ENCODE data around the gene TRMT11.
"Not testable (repeated sequence)": the region's sequence is repeated elsewhere in the genome, so short reads cannot be mapped to it uniquely, and the experiment has no call there.

TRMT11 gene

DNA sequence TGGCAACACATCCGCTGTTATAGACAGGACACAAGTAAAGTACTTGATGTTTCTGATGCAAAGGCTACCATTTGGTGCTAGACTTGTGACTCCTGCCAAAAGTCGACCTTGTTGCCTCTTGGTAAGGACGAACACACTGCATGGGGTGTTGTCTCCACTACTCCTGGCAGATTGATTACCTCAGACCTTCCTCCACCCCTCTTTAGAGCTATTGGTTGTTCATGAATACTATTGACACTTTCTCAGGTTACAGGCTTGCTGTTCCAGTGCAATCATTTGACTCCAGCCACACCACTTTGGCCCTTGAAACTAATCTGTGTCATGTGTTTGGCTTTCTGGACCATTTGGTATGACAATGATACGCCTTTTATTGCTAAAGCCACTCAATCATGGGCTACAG is 62.3 kb downstream of the TRMT11 start:
- FAIRE-seq = no peak

DNA sequence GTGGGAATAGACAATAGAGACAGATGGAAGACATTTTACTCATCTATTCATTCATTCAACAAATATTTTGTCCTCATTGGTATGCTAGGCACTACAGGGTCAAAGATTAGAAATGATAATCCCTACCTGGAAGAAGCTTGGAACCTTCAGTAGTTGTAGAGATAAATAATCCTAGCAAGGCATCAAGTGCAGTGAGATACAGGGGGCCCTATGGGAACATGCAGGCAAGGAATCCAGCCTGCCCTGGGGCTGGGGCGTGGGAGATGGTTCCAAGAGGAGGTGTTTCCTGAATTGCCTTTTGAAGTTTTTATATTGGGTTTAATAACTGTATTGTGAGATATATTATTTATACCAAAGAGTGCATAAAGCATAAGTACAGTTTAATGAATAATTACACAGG is 64.5 kb downstream of the TRMT11 start:
- no peak for FAIRE-seq

DNA sequence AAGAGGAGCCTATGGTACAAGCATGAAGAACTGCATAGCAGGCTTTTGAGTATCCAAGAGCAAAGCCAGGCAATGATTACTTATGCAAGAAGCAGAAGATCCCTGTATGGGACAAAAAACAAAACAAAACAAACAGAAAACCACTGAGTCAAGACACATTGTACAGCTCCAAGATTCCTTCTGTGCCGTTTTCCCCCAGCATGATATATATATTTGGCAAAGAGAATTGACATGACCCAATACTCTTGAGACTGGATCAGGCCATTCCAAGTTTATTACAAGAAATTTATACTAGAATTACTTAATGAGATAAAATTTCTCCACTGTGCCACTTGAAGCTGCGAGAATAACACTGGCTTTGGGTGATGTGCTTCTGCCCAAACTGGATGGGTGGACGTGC is 65.5 kb downstream of the TRMT11 start:
- no peak for FAIRE-seq

DNA sequence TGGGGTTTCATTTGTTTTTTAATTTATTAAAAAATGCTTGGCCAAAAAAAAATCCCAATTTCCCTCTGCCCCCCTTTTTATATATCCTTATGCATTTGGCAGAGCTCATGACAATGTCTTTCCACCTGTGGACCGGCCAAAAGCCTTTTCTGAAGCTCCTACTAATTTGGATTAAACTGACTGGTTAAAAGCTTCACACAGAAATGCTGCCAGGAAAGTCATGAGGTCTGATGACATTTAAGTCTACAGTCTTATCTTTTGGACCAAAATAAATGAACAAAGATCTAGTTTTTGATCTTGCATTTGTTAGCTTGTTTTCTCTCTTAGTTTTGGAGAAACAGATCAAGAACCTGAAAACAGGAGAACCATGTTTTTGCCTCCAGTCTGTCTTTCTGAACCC is 66.1 kb downstream of the TRMT11 start:
- FAIRE-seq = no peak

DNA sequence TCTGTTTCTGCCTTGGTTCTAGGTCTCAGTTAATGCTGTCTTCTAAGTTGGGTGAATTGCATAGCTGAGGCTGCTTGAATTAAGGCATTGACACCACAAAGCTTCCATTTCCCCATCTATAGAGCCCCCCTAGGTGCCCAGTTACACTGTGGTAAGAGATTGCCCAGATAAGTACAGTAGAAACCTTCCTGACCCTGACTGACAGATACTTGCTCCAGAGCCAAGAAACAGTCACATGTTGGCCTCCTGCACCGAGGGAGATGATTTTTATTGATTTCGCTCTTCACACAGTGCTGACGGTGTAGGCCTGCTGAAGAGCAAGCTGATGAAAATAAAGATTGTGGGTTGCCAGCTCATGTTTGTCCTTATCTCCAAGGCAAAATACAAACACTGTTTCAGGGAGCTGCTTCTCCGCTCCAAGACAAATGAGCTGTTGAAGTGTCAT is 67.9 kb downstream of the TRMT11 start:
- FAIRE-seq = no peak

DNA sequence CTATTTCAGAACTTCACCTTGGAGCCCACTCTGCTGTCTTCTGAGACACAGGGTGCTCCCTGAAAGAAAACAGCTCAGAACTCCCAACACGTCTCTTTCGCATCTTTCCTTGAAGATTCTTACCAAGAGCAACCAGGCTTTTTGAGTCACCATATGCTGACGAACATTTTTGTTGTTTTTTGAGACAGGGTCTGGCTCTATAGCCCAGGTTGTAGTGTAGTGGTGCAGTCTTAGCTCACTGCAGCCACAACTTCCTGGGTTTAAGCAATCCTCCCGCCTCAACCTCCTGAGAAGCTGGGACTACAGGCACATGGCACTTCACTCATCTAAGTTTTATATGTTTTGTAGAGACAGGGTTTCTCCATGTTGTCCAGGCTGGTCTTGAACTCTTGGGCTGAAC is 68.5 kb downstream of the TRMT11 start:
- FAIRE-seq = no peak

DNA sequence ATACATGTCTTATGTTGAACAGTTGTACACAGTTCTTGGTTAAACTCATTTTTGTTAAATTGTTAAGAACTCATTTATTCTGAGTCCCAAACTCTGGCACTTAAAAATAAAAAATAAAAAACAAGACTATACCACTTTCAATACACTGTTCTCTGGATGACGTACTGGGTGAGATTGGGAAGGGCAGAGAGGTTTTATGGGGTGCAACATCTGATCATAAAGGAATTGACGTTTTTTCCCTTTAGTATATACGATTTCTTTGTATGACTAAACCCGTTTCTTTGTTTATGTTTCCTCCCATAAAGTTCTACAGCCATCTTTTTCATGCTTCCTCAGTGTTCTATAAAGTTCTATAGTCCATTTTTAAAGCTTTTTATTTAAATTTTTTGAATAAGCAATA is 69.1 kb downstream of the TRMT11 start:
- FAIRE-seq = no peak

DNA sequence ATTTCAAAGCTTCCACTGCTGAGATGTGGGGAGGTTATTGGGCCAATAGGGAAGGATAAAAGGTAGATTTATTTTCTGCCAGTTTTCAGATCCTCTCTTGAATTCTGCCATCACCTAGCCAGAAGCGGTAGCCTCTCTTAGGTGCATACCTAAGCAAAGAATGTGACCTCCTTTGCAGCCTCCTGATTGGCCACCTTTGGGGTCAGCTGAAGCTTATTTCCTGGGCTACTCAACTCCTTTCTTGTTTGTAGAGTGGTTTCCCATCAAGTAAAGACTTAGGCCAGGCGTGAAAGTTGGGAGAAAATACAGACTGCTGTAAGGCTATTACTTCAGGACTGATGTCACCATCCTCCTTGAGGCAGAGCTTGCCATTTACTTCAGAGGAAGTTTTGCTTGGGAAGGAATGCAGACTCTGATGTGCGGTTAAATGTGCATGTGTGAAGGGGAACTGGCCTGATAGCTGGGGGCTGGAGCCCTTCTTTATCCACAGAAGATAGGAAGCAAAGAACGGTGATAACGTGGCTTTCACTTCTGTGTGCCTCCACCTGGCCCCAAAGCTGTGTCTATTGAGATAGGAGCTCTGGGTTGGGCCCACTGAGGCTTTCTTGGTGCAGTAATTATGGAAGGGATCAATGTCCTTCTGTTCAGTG is 70.1 kb downstream of the TRMT11 start:
- no peak for FAIRE-seq

DNA sequence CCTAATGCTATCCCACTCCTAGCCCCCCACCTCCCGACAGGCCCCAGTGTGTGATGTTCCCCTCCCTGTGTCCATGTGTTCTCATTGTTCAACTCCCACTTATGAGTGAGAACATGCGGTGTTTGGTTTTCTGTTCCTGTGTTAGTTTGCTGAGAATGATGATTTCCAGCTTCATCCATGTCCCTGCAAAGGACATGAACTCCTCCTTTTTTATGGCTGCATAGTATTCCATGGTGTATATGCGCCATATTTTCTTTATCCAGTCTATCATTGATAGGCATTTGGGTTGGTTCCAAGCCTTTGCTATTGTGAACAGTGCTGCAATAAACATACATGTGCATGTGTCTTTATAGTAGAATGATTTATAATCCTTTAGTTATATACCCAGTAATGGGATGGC is 71.7 kb downstream of the TRMT11 start:
- FAIRE-seq = not testable (repeated sequence)

DNA sequence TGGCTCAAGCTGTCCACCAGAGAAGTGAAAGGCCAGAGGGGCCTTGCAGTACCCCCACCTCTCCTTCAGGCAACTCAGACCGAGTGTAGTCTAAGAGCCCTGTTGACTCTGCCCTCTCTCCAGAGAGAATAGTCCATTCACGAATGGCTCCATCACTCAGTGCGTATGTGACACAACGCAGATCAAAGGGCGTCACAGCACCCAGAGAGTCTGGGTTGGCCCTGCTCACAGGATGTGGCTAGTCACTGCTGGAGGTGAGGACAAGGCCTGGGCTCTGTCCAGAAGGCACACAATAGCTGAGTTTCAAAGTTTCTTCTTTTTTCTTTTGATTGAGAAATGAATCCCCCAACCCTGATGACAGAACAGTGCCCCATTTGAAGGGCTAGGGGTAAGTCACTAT is 74.1 kb downstream of the TRMT11 start:
- no peak for FAIRE-seq

DNA sequence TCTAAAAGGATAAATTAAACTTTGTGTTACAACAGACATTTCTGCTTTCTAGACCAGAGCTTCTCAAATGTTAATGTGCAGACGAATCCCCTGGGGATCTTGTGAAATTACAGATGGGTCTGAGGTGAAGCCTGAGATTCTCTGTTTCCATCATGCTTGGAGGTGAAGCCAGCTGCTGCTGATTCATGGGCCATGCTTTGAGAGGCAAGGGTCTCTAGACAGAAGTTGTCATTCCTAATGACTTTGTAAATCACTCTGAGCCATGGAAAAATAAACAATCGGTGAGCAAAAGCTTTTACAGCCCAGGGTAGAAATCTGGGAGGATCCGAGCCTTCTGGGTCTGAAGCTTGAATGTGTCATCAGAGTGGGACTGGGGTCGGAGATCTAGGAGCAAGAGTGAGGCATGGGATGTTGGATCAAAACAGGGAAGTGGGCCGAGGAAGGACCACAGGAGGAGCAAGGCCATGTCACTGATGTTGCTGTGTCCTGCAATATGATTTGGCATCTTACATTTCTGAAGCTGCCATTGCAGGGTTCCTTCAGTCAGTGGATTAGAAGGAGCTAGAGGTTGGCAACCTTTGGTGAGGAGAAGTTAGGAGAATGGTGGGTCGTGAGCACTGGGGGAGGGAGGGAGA is 77.3 kb downstream of the TRMT11 start:
- FAIRE-seq = no peak

DNA sequence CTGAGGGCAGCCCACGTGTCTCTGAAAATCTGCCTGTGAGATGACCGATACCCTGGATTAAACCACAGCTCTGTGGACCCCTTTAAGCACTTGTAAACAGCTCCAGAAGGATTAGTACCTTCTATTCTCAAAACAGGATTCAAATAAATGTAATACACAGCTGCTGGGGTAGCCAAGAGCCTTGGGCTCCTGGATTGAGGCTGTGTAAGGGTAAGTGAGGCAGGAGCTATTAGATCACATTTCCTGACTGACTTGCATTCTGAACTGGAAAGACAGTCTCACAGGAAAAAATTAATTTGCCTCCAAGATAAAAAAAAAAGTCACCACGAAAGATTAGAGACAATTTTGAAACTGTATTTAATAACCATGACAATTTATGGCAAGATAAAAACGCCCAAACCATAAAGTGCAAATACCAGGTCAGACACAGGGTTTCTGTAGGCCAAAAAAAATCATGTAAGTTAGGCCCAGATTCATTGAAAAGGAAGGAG is 78.0 kb downstream of the TRMT11 start:
- FAIRE-seq = no peak

DNA sequence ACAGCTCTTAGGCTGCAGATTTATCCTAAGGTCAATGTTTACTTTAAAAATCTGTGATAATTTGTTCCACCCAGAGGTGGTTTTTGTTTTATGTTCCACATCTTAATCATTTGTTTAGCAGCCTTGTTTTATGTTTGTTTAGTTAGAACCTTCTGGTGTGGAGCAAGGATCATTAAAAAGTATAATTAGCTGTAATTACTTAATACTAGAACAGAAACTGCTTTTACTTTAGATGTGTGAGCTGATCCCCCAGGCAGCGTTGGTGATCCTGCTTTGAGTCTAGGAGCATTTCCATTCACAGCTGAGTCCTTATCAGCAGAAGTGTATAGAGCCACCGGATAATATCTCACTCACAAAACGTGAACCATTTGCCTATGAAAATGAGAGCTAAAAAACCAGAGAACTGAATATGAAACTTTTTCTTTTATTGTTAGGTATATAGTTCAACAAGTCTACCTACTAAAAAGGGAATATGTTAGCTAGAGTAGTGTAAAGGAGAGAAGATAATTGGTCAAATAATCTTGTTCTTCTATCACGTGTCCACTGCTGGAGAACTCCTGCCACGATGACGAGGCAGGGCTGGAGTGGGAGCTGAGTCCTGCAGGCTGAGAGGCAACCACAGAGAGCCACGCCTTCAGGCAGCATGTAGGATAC is 78.5 kb downstream of the TRMT11 start:
- FAIRE-seq = no peak

DNA sequence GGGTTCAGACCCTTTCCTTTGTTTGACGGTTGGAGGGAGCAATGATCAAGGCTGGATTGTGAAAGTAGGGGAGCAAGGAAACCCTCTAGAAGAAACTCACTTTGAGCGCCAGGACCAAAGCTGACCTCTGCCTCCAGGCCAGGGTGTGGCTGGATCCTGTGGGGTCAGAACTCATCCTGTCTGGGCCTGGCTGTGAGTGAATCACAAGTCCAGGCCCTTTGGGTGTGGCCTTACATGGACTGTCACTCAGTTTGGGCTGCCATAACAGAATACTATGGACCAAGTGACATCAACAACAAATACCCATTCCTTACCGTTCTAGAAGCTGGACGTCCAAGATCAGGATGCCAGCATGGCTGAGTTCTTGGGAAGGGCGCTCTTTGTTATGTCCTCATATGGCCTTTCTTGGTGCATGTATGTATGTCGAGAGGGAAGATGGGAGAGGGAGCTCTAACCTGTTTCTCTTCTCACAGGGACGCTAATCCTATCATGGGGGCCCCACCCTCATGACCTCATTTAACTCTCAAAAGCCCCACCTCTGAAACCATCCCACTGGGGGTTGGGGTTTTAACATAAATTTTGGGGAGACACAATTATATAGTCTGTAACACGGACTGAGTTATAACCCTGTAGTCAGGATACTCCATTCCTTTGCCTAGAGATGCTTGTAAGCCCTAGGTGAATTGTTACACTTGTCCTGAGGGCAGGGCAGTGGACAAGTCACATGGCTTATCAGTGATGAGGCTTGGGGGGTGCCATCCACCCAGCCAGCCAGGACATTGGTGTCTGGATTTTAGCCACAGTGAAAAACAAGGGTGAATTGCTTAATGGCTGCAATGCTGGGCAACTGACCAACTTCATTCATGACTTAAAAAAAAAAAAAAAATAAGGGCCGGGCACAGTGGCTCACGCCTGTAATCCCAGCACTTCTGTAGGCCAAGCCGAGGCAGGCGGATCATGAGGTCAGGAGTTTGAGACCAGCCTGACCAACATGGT is 80.0 kb downstream of the TRMT11 start:
- no peak for FAIRE-seq

DNA sequence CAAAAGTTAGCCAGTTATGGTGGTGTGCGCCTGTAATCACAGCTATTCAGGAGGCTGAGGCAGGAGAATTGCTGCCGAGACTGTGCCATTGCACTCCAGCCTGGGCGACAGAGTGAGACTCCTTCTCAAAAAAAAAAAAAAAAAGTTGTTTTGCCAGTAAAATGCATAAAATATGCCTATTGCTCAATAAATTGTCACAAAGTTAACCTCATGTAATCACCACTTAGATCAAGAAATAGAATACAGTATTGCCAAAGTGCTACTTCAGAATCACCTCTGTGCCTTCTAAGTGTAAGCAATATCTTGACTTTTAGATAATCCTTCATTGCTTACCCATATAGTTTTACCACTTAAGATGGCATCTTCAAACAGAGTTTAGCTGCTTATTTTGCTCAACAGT is 80.7 kb downstream of the TRMT11 start:
- no peak for FAIRE-seq

DNA sequence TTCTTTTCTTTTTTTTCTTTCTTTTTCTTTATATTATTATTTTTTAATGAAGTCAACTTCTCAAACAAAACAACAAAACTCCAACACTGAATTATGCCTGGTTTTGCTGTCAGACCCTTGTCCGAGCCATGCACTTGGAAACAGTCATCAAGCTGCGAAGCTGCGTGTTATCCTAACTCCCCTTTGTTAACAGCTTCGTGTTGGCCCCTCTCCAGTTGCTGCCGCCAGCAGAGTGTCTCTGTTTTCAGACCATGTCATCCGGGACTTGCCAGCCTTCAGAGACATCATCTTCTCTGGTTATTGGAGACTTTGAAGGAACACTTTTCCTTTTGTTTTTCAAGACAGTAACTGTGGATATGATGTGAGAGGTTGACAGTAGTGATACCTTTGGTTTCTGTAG is 83.1 kb downstream of the TRMT11 start:
- FAIRE-seq = no peak

DNA sequence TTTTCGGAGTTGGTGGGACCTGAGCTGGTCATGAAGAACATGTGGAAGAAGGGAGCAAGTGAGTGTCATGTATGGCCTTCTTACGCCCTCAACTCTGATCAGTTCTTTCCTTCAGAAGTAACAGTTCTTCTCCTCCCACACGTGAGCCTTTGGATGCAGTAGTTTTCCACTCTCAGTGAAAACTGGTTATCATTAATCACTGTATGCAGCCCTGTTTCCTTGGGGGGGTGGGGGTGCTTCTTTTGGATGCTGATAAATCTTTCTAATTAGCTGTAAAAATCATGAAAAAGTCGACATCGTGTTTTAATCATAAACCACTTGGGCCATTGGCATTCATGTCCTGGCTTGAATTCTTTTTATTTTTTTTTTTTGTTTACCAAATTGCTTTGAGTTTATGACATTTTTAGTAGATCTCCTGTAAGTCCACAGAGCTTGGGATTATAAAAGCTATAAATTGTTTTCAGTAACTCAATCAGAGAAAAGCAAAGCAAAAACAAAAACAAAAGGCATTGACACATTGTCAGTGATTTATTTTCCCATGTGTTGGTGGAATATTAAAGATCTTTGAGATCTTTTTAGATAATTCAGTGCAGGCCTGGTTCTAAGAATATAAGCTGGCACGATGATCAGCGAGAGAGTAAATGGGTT is 84.8 kb downstream of the TRMT11 start:
- no peak for FAIRE-seq

DNA sequence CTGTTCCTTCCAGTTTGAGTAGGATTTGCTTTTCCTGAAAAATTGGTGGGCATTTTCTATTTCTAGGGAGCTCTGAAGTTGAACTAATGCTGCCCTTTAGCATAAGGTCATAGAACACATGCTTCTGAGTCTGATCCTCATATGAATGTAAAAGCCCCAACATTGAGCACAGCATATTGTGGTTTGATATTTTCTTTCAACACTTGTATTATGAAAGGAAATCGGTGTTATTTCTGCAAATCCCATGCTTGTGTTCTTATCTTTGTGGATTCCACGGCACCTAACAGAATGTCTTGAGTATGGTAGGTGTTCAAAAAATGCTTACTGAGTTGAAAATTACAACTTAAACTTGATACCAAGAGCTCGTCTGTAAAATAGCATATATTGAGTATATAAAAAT is 85.8 kb downstream of the TRMT11 start:
- FAIRE-seq = no peak

DNA sequence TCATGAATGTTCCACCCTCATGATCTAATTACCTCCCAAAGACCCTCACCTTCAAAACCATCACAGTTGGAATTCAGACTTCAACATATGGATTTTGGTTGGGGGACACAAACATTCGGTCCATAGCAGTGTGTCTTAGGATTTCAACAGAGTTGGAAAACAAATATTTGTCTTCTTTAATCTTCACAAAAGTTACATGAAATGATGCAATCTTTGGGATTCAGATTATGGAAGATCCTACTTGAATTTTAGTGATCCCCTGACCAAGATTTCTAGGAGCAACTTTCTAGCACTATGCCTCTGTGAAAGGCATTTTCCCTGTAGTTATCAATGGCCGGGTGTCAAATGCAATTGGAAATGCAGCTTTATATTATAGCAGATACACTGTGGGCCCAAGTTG is 86.5 kb downstream of the TRMT11 start:
- FAIRE-seq = no peak

DNA sequence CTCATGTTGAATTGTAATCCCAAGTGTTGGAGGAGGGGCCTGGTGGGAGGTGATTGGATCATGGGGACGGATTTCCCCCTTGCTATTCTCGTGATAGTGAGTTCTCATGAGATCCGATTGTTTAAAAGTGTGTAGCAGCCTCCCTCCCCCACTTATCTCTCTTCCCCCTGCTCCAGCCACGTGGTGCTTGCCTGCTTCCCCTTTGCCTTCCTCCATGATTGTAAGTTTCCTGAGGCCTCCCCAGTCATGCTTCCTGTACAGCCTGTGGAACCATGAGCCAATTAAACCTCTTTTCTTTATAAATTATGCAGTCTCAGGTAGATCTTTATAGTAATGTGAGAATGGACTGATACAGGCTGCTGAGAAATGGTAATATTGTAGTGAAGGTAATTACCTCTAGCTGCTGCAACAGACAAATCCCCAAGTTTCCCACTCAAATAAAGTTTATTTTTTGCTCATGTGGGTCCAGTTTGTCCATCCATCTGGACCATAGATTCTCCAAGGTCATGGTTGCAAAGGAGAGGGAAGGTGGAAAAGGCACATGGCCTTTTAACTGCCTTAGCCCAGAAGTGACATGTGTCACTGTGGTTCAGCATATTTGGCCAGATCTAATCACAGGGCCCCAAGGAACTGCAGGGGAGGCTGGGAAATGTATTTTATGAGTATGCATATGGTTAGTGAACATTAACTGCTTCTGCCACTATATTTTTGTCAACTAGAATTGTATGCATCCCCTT is 89.2 kb downstream of the TRMT11 start:
- FAIRE-seq = no peak

DNA sequence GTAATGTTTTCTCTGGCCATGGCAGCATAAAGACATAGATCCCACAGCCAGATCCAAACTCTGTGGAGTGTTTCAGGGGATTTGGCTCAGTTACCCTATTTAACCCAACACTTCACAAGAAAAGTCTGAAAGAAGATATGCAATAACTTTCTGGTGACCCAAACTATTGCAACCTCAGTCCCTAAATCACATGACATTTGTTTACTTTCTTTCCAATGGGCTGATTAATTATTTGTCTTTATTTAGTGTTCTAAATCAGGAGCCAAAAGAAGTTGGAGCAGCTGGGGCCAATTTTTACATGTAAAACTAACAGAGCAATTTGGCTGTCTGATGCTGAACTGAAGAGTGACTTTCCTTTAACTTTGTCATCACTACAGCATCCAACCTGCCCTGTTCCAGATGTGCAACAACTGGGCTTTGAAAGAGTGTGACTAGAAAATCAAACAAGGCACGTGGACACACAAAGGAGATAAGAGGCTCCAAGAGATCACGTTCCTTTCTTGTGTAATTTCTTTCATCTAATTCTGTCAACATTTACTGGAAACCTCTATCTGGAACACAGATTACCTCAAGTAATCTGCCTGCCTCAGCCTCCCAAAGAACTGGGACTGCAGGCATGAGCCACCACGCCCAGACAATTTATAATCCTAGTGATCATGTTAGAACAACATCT is 90.8 kb downstream of the TRMT11 start:
- no peak for FAIRE-seq
